Activated gamma-delta T cell (primary cell): Measurements from ENCODE around the gene TBC1D22A.
"Not testable (repeated sequence)": the region's sequence is repeated elsewhere in the genome, so short reads cannot be mapped to it uniquely, and the experiment has no call there.

Source experiments
- DNase-seq: peaks from one replicate; lab custom pipeline; 2025; lab: John Stamatoyannopoulos, UW

TBC1D22A gene

GRCh38 chr22:47102648-47103047, 340.2 kb downstream of the TBC1D22A start:
- no peak for DNase-seq

- DNase-seq, result no peak
Observed at GRCh38 chr22:47105085-47105484, 342.6 kb downstream of the TBC1D22A start.

DNA sequence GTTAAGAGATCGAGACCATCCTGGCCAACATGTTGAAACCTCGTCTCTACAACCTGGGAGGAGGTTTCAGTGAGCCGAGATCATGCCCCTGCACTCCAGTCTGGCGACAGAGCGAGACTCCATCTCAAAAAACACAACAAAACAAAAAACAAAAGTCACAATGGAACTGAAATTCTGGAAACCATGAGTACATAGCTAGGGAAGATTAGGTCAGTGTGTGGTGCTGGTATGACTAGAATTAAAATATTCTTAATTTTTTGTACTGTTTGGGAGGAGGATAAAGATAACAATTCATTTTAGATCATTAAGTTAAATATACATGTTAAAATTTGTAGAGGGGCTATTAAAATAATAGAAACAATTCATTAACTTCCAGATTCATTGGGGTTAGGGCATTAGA, 344.4 kb downstream of the TBC1D22A start:
- DNase-seq, result no peak

- no peak for DNase-seq
Observed at GRCh38 chr22:47107431-47107830, 345.0 kb downstream of the TBC1D22A start.

GRCh38 chr22:47110817-47111443, 348.5 kb downstream of the TBC1D22A start:
- DNase-seq, result no peak

DNA sequence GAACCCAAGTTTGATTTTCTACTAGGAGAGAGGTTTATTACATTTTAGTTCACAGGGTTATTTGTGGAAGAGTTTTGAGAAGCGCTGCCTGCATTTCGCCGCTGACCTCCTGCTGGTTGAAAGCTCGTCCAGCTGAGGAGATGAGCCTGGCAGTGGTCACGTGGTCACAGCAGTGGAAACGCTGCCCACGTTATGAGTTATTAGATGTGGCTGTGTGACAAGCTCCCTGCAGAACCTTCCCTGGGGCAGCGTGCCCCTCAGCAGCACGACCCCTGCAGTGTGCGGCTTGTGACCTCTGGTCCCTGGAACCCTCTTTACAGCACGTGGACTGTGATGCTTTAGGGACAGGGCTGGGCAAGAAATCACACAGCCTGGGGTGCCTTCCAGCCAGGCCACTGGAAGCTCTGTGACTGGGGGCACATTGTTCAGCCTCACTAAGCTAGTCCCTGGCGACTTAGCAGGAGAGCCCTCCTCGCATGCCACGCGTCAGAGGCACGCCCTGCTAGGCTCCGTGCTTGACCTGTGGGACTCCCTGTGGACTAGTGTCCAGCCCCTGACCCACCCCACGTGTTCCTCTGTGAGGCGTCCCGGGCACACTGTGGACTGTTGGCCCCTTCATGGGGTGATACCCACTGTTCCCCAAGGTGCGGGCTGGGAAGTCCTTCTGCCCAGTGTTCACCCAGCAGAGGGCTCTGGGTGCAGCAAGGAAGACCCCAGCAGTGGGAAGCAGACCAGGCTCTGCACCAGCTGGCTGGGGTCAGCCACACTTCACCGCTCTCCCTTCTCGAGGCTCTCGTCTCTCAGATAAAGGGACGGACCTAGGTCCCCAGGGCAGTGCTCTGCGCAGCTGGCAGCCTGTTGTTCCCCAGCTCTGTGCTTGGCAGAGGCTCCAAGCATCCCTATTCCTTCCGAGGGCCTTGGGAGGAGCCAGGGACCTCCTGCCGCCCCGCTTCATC, 349.5 kb downstream of the TBC1D22A start:
- DNase-seq, result no peak

DNA sequence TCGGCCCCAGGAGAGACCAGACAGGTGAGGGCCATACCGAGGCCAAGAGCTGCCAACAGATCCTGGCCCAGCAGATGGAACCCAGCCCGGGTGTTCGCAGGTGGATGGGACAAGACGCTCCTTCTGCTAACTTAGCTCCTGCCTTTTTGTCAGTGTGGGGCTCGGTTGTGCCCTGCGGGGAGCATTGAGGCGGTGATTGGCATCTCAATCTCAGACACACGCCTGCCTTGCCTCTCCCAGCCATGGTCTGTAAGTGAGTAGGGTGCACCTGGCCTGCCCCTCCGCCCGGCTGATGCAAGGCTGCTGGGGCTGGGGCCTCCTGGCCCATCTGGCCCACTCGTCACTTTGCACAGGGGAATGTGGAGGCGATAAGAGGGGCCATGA, 350.1 kb downstream of the TBC1D22A start:
- no peak for DNase-seq

DNA sequence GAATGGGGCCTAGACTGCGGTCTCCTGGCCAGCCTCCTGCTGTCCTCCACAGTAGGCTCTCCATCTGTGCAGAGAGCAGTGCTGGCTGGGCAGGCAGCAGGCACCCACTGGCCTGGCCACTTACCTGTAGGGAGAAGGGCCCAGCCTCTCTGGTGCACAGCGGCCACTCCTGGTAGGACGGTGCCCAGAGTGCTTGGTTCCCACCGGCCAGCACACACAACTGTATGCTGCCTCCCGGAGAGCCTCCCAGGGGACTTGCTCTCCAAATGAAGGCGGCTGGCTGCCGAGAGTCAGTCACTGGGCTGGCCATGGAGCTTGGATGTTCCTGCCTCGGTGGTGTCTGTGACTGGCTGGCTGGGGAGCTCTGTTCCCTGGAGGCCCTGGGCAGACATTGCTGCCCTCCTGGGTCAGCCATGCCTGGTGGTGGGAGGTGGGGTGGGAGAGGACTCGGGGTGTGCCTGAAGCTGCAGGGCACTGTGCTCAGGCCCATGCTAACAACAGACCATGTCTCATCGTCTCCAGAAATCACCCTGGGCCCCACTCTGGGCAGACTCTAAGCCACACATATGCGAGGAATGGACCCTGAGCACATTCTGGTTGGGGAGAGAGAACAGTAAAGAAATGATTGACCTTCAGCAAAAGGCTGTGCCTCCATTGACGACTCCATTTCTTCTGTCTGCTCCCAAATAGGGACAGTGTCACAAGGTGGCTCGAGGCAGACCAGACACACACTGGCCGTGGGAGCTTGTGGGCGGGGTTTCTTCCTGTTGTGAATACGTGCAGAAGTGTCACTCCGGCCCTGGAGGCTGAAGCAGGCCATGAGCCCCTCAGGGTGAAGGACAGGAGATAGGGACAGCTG, 350.8 kb downstream of the TBC1D22A start:
- DNase-seq, result no peak

DNA sequence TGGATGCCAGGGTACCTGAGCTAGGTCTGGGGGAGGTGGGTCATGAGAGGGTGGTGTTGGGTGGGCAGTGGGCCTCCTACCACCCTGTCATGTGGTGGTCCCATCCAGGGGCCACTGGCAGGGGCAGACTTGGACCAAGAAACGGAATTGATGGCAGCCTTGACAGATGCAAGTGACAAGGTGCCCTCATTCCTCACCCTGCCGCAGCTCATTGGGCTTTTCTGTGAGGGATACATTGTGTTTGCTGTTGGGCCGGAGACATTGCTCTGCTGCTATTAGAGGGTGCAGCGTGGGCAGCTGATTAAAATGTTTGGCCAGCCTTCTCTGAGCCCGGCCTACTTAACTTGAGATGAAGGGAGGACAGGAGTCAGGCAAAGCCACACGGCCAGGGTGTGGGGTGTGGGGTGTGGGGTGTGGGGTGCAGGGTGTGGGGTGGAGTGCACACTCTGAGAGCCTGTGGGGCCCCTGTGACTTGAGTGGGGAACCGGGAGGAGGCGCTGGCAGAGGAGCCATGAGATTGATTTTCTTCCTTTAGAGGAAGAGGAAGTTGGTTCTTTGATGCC, 351.5 kb downstream of the TBC1D22A start:
- DNase-seq, result no peak

DNA sequence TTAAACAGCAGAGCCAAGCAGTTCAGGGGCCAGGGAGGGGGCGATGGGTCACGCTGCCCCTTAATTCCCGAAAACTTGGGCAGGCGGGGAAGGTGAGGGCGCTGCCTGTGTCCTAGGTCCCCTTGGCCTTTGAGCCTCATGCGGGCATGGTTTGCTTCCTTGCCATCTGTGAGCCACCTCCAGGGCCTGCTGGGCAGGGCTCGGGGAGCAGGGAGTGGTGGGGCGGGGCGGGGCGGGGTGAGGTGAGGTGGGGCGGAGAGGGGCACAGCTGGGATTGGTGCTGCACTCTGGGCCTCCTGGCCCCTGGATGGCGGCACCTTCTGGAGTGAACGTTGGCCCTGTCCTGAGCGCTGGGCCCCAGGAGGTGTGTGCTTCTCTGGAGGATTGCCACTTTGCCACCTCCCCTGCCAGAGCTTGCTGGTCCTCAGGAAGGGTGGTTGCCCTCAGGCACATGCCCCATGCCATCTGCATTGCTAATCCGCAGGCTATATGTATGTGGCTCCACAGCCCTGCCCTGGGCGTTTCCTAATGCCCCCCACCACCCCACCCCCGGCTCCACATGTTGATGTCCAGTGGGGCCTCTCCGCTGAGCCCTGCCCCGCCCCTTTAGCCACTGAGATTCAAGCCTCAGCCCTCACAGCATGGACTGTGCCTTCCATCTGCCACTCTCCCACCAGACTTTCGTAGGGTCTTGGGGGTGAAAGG, 352.5 kb downstream of the TBC1D22A start:
- no peak for DNase-seq

GRCh38 chr22:47115518-47115890, 353.1 kb downstream of the TBC1D22A start:
- no peak for DNase-seq

DNA sequence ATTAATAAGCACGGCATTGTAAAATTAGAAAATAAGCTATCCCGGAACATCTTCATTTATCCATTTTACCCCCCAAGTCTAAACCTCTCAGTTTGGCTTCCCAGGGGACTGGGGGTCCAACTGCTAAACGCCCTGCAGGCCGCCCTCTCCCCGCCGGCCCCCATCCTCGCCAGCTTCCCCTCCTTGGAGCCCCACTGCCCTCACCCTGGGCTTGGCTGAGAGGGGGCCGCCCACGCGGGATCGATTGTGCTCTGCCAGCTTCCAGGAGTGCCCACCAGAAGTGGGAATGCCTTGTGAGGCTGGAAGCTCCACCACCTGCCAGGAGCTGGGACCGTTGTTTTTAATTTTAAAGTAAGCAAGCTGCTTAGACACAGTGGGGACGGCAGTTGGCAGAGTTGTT, 353.5 kb downstream of the TBC1D22A start:
- no peak for DNase-seq

DNA sequence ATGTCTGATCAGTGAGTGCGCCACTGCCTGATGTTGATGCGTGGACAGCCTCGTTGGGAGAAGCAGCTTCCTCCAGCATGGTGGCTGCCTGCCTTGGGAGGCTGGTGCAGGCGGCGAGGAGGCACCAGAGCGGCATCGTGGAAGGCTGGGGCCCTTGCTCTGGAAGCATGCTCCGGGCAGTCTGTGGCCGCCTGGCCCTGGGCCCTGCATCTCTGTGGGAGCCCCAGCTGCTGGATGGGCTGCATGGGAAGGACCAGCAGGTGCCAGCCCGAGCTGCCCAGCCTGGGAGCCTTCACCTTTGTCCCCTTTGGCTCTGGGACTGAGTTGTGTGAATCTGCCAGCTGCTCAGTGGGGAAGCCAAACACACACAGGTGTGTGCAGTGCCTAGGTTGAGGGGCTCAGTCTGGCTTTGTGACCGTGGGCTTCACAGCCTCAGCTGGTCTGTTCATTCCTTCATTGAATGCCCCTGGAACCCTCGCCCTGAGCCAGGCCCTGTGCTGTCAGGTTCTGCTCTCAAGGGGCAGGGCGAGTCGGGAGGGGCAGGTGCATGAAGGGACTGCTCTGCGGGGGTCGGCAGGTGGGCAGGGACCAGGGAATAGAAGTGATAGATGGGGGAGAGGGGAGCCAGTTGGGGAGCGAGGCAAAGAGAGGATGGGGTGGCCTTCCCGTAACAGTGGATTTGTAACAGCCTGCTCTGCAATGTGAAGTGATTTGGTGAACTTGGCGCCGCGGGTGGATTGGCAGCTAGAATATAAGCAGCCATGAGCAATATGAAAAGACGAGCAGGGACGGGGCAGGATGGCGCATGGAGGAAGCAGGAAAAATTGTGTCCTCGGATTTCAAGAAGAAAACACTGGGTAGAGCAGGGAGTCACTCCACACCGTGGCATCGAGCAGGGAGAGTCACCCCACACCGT, 354.2 kb downstream of the TBC1D22A start:
- DNase-seq, result no peak

GRCh38 chr22:47117442-47117841, 355.0 kb downstream of the TBC1D22A start:
- DNase-seq, result not testable (repeated sequence)

GRCh38 chr22:47119181-47119580, 356.7 kb downstream of the TBC1D22A start:
- DNase-seq, result no peak

- no peak for DNase-seq
Observed at GRCh38 chr22:47120399-47120798, 357.9 kb downstream of the TBC1D22A start.

DNA sequence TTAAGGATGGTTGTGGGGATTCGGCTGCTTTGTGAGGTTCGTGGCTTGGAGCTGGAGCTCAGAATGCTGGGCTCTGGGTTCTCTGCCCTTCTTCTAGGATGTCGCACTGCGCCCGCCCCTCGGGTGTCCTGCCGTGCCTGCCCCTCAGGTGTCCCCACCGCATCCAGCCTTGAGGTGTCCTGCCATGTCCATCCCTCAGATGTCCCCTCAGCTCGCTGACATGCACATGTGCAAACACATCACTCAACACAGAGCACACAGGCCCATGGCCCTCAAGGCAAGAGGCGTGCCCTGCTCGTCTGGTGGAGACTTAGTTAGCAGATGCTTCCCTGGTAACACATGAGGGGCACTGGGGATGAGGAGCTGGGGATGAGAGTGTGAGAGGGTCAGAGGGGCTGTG, 359.3 kb downstream of the TBC1D22A start:
- DNase-seq, result no peak

DNA sequence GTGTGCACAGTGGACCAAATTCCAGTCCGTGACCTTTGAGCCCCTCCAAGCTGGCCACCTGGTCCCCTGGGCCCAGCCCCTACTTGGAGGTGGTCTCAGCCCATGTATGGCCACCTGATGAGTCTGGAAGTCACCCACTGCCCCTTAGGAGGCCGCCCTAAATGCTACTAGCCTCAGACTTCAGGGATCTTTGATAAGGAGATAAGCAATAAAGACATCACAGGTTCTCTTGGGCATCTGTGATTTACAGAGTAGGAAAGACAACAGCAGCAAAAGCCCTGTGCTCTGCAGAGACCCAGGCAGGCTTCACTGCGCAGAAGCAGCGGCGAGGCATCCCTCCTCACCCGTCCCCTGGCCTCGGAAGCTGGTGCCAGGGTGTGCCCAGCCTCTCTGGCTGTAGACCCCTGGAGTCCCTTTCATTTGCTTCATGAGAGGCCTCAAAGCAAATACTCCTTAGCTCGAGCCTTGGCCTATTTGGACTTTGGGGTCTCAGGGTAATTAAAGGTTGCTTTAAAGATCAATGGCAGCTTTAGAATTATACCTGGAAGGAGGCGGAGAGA, 360.1 kb downstream of the TBC1D22A start:
- DNase-seq, result no peak

DNA sequence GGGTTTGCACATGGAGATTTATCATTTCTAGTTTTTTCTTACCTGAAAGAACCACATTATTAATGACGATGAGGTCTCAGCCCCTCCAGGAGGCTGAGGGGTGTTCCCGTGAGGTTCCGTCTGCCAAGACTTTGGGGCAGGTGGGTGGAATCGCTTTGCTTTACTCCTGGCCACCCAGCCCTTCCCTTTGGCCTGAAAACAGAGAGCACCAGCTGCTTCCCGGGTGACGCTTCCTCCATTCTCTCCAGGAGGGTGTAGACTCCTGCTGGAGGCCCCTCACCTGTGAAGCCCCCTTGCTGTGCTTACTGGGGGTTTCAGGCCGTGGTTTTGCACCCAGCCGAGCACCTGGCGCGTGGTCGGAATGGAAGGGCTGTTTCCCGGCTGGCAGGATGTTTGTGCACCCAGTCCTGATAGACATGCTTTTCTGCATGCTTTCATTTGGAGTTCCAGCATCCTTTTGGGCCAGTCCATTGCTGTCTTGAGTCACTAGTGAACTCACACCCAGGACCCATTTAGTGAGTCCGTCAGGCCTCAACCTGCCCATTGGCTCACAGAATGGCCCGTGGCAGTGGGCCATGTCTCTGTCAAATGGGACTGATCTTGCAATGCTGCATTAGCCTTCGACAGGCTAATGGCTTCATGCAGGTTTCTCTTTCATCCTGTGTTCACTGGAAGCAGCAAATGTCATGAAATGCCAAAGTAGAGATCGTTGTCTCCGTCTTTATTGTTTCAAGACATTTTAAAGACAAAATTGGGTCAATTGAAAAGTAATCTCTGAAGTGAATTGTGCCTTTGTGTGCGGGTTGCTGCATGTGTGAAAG, 360.8 kb downstream of the TBC1D22A start:
- no peak for DNase-seq
